ENCODE measurements around the gene EXOC1.
"Not testable (repeated sequence)": the region's sequence is repeated elsewhere in the genome, so short reads cannot be mapped to it uniquely, and the experiment has no call there.

Gene EXOC1, protein sequence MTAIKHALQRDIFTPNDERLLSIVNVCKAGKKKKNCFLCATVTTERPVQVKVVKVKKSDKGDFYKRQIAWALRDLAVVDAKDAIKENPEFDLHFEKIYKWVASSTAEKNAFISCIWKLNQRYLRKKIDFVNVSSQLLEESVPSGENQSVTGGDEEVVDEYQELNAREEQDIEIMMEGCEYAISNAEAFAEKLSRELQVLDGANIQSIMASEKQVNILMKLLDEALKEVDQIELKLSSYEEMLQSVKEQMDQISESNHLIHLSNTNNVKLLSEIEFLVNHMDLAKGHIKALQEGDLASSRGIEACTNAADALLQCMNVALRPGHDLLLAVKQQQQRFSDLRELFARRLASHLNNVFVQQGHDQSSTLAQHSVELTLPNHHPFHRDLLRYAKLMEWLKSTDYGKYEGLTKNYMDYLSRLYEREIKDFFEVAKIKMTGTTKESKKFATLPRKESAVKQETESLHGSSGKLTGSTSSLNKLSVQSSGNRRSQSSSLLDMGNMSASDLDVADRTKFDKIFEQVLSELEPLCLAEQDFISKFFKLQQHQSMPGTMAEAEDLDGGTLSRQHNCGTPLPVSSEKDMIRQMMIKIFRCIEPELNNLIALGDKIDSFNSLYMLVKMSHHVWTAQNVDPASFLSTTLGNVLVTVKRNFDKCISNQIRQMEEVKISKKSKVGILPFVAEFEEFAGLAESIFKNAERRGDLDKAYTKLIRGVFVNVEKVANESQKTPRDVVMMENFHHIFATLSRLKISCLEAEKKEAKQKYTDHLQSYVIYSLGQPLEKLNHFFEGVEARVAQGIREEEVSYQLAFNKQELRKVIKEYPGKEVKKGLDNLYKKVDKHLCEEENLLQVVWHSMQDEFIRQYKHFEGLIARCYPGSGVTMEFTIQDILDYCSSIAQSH

DNA sequence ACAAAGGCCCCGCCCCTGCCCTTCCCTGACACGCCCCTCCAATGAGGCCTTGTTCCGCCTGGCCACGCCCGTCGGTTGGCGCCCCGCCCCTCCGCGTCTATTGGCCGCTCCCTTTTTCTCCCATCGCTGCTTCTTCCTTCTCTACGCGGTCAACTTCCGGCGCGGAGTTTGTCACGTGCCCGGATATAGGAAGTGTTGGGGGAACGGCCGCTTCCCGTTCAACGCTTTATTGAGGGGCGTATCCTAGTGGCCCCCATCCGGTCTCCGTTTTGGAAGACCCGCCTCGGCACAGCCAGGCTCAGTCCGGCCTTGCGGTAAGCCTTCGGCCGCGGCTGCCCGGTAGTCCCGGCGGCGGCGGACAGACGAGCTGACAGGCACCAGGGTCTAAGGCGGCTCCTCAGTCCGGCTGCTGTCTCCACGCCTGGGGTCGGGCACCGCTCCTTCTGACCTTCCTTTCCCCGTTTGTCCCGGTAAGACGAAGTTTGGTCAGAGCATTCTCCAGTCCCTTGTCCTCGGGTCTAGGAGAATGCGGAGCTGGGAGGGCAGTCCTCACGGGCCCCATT lies at the start of gene EXOC1:
Gene EXOC1 (plus strand): TSS at position 165 of the 563 bp plus-strand sequence. CDS start 4,676 bp downstream, outside the sequence.
- peak; percentile 96 to 99 (median 97) for DNase-seq (ENCODE audit: low read depth in 3 of 3)

DNA sequence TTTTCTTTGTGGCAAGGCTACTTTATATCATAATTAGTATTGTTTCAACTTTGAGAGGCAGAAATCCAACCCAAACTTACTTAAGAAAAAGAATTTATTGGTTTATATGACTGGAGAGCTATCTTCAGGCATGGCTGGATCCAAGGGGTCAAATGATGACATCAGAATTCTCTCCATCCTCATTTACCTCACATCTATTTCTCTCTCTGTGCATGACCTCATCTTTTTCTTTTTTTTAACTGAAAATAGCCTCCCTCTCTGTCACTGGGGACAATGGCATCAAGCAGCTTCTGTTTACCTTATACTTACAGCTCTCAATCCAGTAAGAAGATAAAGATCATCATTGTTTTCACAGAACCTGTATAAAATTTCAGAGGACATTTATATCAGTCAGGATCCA lies 45.9 kb upstream of the EXOC1 start:
- DNase-seq (ENCODE audit: low read depth in 3 of 3): no peak

DNA sequence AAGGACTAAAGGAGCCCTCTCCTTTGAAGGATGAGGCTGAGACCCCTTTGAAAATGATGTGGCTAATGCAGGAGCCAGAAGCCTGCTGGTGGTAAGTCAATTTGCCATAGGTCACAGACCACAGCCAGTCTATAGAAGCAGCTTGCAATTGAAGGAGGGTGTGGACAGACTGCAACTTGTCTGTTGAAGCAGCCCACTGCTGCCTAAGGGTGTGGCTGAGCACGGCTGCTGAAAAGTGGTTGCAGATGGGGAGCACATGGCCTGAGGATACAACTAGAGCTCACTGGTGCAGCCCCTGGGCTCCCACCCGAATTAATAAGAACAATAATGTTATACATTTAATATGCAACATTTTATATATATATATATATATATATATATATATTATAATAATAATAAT lies 45.3 kb upstream of the EXOC1 start:
- DNase-seq (ENCODE audit: low read depth in 3 of 3): no peak

DNA sequence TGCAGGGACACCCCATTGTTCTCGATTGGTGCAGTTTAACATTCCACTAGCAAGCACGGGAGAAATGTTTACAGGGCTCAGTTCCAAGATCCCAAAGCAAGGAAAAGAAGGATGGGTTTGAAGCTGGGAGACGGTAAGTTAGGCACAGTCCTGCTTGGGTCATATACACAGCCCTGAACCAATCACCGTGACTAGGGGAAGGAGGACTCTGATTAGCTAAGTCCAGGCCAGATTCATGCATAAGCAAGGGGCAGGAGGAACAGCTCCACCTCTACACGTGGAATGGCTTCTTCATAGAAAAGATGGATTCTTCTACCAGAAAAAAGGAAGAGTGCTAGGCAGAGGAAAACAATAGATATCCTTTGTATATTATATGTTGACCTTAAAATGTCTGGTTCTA lies 44.8 kb upstream of the EXOC1 start:
- no peak for DNase-seq (ENCODE audit: low read depth in 3 of 3)

DNA sequence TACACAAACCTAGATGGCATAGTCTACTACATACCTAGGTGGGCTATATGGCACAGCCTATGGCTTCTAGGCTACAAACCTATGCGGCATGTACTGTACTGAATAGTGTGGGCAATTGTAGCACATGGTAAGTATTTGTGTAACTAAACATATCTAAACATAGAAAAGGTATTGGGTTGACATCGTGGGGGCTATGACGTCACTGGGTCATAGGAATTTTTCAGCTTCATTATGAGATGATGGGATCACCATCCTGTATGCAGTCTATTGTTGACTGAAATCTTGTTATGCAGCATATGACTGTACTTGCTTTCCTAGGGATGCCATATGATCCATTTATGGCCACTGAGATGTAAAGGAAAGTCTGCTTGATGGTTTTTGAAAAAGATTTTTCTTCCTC lies 35.8 kb upstream of the EXOC1 start:
- no peak for DNase-seq (ENCODE audit: low read depth in 3 of 3)

DNA sequence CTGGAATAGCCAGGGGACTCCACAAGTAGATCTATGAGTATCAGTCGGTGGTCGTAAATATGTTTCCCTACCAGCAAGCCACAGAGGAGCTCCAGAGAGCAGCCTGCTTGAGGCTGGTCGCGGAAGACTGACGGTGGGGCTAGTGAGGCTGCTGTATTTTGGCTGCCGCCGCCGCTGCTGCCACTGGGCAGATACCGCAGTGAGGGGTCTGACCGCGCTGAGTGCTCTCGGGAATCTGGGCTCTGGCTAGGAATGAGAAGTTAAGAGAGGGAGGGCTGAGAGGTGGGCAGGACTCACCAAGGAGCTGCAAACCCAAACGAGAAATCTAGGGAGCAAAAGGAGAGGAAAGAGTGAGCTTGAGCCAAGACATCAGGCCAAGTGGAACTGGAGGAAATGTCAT lies 33.8 kb upstream of the EXOC1 start, which contains the start of gene EXOC1L:
Gene EXOC1L (plus strand): TSS at position 157 of the 400 bp plus-strand sequence. CDS start 237 bp downstream, at position 394.
- no peak for DNase-seq (ENCODE audit: low read depth in 3 of 3)

DNA sequence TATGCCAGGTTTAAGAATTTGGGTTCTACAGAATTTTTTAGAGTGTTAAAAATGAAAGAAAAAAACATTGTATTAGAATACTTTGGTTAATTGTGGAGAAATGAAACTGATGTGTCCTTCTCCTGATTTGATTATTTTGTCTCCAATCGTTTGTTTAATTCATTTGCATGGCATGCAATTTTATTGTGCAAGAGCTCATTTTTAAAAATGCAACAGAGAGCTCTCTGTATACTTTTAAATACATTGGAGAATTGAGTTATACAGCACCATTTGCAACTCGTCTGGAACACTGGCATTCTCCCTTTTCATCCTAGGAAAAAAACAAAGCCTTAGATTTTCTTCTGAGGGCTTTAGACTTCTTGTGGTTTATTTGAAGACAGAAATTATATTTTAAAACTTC lies 33.2 kb upstream of the EXOC1 start:
- no peak for DNase-seq (ENCODE audit: low read depth in 3 of 3)

DNA sequence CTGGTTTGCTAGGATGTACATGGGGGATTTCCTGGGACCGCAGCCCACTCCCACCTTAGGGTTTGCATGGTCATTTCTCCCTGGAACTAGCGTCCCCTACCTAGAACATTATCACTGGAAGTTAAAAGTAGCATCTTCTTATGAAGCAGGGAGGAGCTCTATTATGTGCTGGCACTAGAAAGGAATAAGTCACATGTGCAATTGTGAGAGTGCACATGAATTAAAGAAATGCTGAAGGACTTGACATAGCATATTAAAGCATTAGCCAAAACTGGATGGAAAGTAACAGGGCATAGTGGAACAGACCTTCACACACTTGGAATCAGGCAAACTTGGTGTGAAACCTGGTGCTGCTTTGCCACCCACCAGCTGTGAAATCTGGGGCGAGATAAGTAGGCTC lies 31.1 kb upstream of the EXOC1 start:
- DNase-seq (ENCODE audit: low read depth in 3 of 3): no peak

DNA sequence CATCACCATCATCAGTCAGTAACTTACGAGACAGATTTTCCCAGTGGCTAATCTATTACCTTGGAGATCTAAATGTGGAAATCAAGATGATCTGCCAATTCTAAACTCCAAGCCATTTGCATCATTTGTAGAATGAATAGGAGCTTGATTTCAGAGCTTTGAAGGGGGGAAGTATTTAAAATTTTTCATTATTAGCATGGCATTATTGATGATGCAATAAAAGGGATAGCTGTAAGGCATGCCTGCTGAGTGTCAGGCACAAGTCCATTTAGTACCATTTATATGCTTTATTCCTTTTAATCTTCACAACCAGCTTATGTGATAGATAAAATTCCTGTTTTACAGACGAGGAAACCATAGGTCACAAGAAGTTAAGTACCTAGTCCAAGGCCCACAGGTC lies 28.6 kb upstream of the EXOC1 start:
- no peak for DNase-seq (ENCODE audit: low read depth in 3 of 3)

DNA sequence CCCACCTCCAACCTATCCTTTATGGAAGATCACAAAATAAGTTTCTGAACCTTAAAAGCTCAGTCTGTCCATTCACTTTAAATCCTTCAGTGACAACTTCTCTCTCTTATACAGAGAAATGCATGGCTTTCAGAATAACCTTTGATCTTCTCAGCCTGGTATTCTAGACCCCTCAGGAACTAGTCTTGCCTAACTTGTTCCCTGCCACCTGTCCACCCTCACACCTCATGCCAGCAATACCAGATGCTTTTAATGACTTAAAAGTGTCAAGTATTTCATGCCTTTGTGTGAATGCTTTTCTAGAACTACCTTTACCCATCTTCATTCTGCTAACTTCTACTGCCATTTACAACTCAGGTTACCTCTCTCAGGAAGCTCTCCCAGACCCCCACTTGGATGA lies 26.5 kb upstream of the EXOC1 start:
- no peak for DNase-seq (ENCODE audit: low read depth in 3 of 3)

DNA sequence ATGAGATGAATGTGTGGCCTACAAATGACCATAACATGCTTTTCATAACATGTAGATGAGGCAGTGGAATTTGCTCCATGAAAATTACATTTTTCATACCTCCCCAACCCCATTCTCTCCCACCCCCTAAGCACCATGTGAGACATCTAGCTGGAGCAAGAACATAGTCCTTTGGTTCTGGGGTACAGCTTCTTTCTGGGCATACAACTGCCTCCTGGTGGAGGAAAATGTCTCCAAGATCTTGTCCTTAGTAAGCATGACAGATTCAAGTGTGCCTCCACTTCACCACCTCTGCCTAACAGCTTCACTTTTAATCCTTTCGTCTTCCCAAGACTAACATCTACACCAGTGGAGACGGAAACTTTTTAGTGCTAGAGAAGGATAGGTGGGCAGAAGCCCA lies 25.9 kb upstream of the EXOC1 start:
- DNase-seq (ENCODE audit: low read depth in 3 of 3): no peak

DNA sequence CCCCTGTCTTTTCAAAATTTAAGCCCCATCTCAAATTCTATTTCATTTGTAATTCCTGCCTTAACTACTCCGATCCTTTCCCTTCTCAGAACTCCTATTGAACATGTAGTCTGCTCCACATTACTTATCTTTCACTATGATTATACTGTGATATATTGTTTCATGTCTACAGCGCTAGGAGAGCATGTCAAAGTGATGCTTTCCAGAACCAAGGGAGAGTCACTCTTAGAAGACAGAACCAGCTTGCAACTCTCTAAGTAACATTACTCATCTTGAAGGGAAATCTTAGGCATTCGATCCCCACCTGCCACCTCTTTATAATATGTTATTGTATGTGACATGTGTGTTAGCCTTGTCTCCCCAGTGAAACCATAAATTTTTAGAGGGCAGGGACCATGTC lies 23.4 kb upstream of the EXOC1 start:
- no peak for DNase-seq (ENCODE audit: low read depth in 3 of 3)

DNA sequence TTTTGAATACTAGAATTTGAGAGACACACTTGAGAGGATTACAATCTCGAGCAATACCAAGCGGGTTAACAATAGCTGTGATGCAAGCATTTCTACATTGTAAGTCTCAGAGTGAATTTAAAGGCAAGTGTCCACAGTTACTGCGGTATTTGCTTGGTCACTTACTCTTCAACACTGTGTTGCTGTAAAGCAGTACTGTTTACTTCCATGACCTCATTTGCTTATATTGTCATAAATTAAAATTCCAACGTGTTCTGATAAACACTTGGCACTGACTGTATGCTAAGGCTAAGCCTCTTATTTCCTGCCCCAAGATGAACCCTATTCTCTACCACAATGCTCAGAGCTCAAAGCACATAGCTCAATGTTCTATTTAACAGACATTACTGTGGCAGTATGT lies 22.7 kb upstream of the EXOC1 start:
- DNase-seq (ENCODE audit: low read depth in 3 of 3): no peak

DNA sequence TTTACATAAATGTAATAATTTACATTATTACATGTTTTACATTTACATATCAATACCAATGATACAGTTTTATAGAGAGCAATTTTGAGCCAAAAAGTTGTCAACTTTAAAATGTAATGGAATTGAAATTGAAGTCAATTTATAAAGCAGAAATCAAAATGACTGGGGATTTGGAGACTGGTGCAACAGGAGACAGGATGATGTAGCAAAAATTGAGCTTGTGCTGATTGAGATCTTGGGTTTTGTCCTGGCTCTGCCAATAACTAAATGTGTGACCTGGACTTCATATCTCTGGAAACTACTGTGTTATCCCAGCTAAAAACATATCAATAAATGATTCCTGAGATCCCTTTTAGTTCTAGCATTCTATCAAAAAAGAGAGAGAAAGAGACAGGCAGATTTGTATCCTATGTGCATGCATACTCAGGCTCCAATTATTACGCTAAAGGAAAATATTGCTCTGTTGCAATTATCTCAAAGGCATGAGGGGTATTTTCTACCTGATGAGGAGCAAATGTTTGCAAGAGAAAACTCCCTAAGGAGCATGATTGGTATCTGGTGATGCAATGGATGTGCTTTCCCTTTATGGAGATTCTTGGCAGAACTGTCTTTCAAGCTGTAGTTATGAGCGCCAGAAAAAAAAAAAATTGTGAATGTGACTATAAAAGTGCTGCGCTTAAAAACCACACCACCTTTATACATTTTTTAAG lies 19.2 kb upstream of the EXOC1 start:
- DNase-seq (ENCODE audit: low read depth in 3 of 3): no peak

DNA sequence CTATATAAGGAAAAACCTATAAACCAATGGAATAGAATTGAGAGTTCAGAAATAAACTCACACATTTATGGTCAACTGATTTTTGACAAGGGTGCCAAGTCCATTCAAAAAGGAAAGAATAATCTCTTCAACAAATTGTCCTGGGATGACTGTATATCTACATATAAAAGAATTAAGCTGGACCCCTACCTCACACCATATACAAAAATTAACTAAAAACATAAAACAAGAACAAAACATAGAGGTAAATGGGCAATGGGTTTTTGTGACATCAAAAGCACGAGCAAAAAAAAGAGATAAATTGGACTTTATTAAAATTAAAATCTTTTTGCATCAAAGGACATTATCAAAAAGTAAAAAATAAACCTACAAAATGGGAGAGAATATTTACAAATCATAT lies 15.5 kb upstream of the EXOC1 start:
- no peak for DNase-seq (ENCODE audit: low read depth in 3 of 3)

DNA sequence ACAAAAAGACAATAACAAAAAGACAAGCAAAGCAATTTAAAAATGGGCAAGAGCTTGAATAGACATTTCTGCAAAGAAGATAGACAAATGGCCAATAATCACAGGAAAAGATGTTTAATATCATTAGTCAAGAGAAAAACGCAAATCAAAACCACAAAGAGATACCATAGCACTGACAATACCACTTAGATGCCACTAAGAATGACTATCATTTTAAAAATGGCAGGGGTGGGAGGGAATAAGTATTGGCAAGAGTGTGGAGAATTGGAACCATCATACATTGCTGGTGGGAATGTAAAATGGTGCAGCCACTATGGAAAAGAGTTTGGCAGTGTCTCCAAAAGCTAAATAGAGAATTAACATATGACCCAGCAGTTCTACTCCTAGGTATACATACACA lies 15.1 kb upstream of the EXOC1 start:
- no peak for DNase-seq (ENCODE audit: low read depth in 3 of 3)

DNA sequence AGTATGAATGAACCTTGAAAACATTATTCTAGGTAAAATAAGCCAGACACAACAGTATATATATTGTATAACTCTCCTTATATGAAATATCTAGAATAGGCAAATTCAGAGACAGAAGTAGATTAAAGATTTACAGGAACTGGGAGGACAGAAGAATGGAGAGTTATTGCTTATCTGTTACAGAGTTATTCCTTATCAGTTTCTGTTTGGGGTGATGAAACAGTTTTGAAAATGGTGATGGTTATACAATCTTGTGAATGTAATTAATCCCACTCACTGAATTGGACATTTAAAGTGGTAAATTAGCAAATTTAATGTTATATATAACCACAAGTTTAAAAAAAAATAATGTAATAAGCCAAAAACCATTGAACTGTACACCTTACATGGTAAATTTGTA lies 14.5 kb upstream of the EXOC1 start:
- no peak for DNase-seq (ENCODE audit: low read depth in 3 of 3)

DNA sequence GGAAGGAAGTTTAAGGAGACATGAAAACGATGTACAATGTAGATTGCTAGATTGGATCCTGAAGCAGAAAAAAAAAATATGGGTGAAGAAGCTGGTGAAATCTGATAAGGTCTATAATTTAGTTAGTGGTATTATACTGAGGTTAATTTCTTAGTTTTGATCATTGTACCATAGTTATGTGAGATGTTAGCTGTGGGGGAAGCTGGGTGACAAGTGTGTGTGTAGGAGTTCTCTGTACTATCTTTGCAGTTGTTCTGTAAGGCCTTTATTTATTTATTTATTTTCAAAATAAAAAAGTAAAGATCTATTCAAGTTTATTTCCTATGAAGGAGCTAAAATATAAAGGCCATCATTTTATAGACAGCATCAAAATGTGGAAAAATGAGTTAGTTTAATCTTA lies 12.5 kb upstream of the EXOC1 start:
- no peak for DNase-seq (ENCODE audit: low read depth in 3 of 3)

DNA sequence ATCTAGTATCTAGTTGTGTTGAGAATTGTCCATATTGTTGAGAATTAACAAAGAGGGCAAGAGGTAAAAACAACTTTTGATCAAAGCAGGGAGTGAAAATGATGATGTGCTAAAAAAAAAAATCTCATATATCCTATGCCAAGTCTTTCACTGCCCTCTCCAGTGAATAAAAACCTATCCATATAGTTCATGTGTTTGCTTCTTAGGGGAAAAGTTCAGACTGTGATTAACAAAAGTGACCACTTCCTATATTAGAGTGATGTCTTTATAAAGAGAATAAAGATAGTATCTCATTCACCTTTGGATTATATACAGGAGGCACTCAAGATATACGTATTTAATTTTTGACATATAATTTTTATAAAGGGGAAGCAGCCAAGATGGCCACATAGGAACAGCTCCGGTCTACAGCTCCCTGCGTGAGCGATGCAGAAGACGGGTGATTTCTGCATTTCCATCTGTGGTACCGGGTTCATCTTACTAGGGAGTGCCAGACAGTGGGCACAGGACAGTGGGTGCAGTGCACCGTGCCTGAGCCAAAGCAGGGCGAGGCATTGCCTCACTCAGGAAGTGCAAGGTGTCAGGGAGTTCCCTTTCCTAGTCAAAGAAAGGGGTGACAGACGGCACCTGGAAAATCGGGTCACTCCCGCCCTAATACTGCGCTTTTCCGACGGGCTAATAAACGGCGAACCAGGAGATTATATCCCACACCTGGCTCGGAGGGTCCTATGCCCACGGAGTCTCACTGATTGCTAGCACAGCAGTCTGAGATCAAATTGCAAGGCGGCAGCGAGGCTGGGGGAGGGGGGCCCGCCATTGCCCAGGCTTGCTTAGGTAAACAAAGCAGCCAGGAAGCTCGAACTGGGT lies 11.8 kb upstream of the EXOC1 start:
- DNase-seq (ENCODE audit: low read depth in 3 of 3): not testable (repeated sequence)

DNA sequence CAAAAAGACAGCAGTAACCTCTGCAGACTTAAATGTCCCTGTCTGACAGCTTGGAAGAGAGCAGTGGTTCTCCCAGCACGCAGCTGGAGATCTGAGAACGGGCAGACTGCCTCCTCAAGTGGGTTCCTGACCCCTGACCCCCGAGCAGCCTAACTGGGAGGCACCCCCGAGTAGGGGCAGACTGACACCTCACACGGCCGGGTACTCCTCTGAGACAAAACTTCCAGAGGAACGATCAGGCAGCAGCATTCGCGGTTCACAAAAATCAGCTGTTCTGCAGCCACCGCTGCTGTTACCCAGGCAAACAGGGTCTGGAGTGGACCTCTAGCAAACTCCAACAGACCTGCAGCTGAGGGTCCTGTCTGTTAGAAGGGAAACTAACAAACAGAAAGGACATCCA lies 11.1 kb upstream of the EXOC1 start:
- DNase-seq (ENCODE audit: low read depth in 3 of 3): not testable (repeated sequence)

DNA sequence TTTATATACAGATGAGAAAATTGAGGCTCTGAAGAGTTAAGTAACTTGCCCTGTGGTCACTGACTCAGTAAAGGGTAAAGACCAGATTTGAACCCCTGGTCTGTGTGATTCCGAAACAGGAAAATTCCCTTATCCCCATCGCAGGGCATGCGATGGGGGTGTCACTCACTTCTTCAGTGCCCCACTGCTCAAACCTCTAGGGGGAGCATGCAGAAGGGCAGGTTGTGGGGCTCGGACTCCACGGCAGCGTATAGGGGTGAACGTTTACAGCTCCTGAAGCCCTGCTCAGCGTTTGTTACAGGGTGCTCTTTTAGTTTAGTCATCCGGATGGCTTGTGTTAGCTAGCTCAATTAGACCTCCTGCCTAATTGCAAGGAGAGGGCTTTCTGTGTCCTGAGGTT lies 3.7 kb upstream of the EXOC1 start:
- no peak for DNase-seq (ENCODE audit: low read depth in 3 of 3)

Data from stimulated activated CD4-positive, alpha-beta T cell treated with anti-CD3 and anti-CD28 coated beads, TNF-alpha, amount 100 ng/mL, for 24 hours (primary cell).